ENCODE measurements around the gene THRA.

THRA gene

GRCh38 chr17:40021451-40021971 is 41.3 kb upstream of the THRA start:
- Histone ChIP-seq H3K36me3 (ENCODE audit: control insufficient read depth, insufficient read depth, low read length, severe bottlenecking) (peaks cover 32% of the 10 kb centered on the region), H3K9ac (ENCODE audit: low read length) (peak overlapping the region; percentile 52), H3K27me3 (replicated peaks; ENCODE audit: control insufficient read depth, insufficient read depth, low read length) (no peaks in the 10 kb centered on the region), H3K4me3 (ENCODE audit: low read length) (no peak overlapping the region), H3K4me1 (ENCODE audit: control insufficient read depth, insufficient read depth, low read length) (peaks cover 25% of the 10 kb centered on the region), H3K9me3 (ENCODE audit: control insufficient read depth, low read length) (no peaks in the 10 kb centered on the region)
- peak; percentile 72 for DNase-seq (ENCODE audit: low read depth)

GRCh38 chr17:40022497-40022896 is 40.3 kb upstream of the THRA start:
- H3K9me3 ChIP-seq (ENCODE audit: control insufficient read depth, low read length), result no peaks in the 10 kb centered on the region
- H3K36me3 ChIP-seq (ENCODE audit: control insufficient read depth, insufficient read depth, low read length, severe bottlenecking), result peaks cover 32% of the 10 kb centered on the region
- H3K9ac ChIP-seq (ENCODE audit: low read length), result no peak overlapping the region
- no peak overlapping the region for H3K4me3 ChIP-seq (ENCODE audit: low read length)
- H3K4me1 ChIP-seq (ENCODE audit: control insufficient read depth, insufficient read depth, low read length), result peaks cover 25% of the 10 kb centered on the region
- no peaks in the 10 kb centered on the region for H3K27me3 ChIP-seq (replicated peaks; ENCODE audit: control insufficient read depth, insufficient read depth, low read length)
- DNase-seq (ENCODE audit: low read depth), result no peak

- no peak for DNase-seq (ENCODE audit: low read depth)
- H3K27me3 ChIP-seq (replicated peaks; ENCODE audit: control insufficient read depth, insufficient read depth, low read length), result no peaks in the 10 kb centered on the region
These were observed 39.7 kb upstream of the THRA start for GRCh38 chr17:40022961-40023541.

GRCh38 chr17:40023590-40024292 is 39.0 kb upstream of the THRA start:
- H3K4me1 ChIP-seq (ENCODE audit: control insufficient read depth, insufficient read depth, low read length), result peaks cover 20% of the 10 kb centered on the region
- H3K36me3 ChIP-seq (ENCODE audit: control insufficient read depth, insufficient read depth, low read length, severe bottlenecking), result peaks cover 37% of the 10 kb centered on the region
- DNase-seq (ENCODE audit: low read depth), result peak; percentile 29
- no peak overlapping the region for H3K9ac ChIP-seq (ENCODE audit: low read length)
- H3K27me3 ChIP-seq (replicated peaks; ENCODE audit: control insufficient read depth, insufficient read depth, low read length), result no peaks in the 10 kb centered on the region
- H3K4me3 ChIP-seq (ENCODE audit: low read length), result no peak overlapping the region
- no peaks in the 10 kb centered on the region for H3K9me3 ChIP-seq (ENCODE audit: control insufficient read depth, low read length)

More at GRCh38 chr17:40022961-40023541, 39.7 kb upstream of the THRA start:
- peaks cover 32% of the 10 kb centered on the region for H3K36me3 ChIP-seq (ENCODE audit: control insufficient read depth, insufficient read depth, low read length, severe bottlenecking)
- H3K9ac ChIP-seq (ENCODE audit: low read length), result no peak overlapping the region
- peaks cover 21% of the 10 kb centered on the region for H3K4me1 ChIP-seq (ENCODE audit: control insufficient read depth, insufficient read depth, low read length)
- H3K9me3 ChIP-seq (ENCODE audit: control insufficient read depth, low read length), result no peaks in the 10 kb centered on the region
- no peak overlapping the region for H3K4me3 ChIP-seq (ENCODE audit: low read length)

- Histone ChIP-seq H3K9ac (ENCODE audit: low read length) (no peak overlapping the region), H3K9me3 (ENCODE audit: control insufficient read depth, low read length) (no peaks in the 10 kb centered on the region), H3K27me3 (replicated peaks; ENCODE audit: control insufficient read depth, insufficient read depth, low read length) (no peaks in the 10 kb centered on the region), H3K4me1 (ENCODE audit: control insufficient read depth, insufficient read depth, low read length) (peaks cover 10% of the 10 kb centered on the region), H3K4me3 (ENCODE audit: low read length) (no peak overlapping the region), H3K36me3 (ENCODE audit: control insufficient read depth, insufficient read depth, low read length, severe bottlenecking) (peaks cover 44% of the 10 kb centered on the region)
- no peak for DNase-seq (ENCODE audit: low read depth)
These were observed 37.9 kb upstream of the THRA start for GRCh38 chr17:40024901-40025300.

GRCh38 chr17:40025559-40025958 is 37.2 kb upstream of the THRA start:
- no peak overlapping the region for H3K9ac ChIP-seq (ENCODE audit: low read length)
- peaks cover 10% of the 10 kb centered on the region for H3K4me1 ChIP-seq (ENCODE audit: control insufficient read depth, insufficient read depth, low read length)
- DNase-seq (ENCODE audit: low read depth), result no peak
- H3K36me3 ChIP-seq (ENCODE audit: control insufficient read depth, insufficient read depth, low read length, severe bottlenecking), result peaks cover 44% of the 10 kb centered on the region
- H3K4me3 ChIP-seq (ENCODE audit: low read length), result no peak overlapping the region
- H3K27me3 ChIP-seq (replicated peaks; ENCODE audit: control insufficient read depth, insufficient read depth, low read length), result no peaks in the 10 kb centered on the region
- H3K9me3 ChIP-seq (ENCODE audit: control insufficient read depth, low read length), result no peaks in the 10 kb centered on the region

GRCh38 chr17:40025991-40026815 is 36.6 kb upstream of the THRA start:
- Histone ChIP-seq H3K4me3 (ENCODE audit: low read length) (no peak overlapping the region), H3K36me3 (ENCODE audit: control insufficient read depth, insufficient read depth, low read length, severe bottlenecking) (peaks cover 50% of the 10 kb centered on the region), H3K27me3 (replicated peaks; ENCODE audit: control insufficient read depth, insufficient read depth, low read length) (no peaks in the 10 kb centered on the region), H3K9ac (ENCODE audit: low read length) (no peak overlapping the region), H3K9me3 (ENCODE audit: control insufficient read depth, low read length) (no peaks in the 10 kb centered on the region), H3K4me1 (ENCODE audit: control insufficient read depth, insufficient read depth, low read length) (peaks cover 6% of the 10 kb centered on the region)
- DNase-seq (ENCODE audit: low read depth), result no peak

- no peak overlapping the region for H3K4me3 ChIP-seq (ENCODE audit: low read length)
- H3K9me3 ChIP-seq (ENCODE audit: control insufficient read depth, low read length), result no peaks in the 10 kb centered on the region
- H3K4me1 ChIP-seq (ENCODE audit: control insufficient read depth, insufficient read depth, low read length), result no peaks in the 10 kb centered on the region
- H3K36me3 ChIP-seq (ENCODE audit: control insufficient read depth, insufficient read depth, low read length, severe bottlenecking), result peaks cover 56% of the 10 kb centered on the region
- no peaks in the 10 kb centered on the region for H3K27me3 ChIP-seq (replicated peaks; ENCODE audit: control insufficient read depth, insufficient read depth, low read length)
- H3K9ac ChIP-seq (ENCODE audit: low read length), result no peak overlapping the region
- peak; percentile 91 for DNase-seq (ENCODE audit: low read depth)
These were observed 35.8 kb upstream of the THRA start for GRCh38 chr17:40026816-40027613.

GRCh38 chr17:40027614-40028012 is 35.2 kb upstream of the THRA start:
- H3K9me3 ChIP-seq (ENCODE audit: control insufficient read depth, low read length), result no peaks in the 10 kb centered on the region
- no peaks in the 10 kb centered on the region for H3K27me3 ChIP-seq (replicated peaks; ENCODE audit: control insufficient read depth, insufficient read depth, low read length)
- no peak overlapping the region for H3K9ac ChIP-seq (ENCODE audit: low read length)
- no peak overlapping the region for H3K4me3 ChIP-seq (ENCODE audit: low read length)
- no peaks in the 10 kb centered on the region for H3K4me1 ChIP-seq (ENCODE audit: control insufficient read depth, insufficient read depth, low read length)
- no peak for DNase-seq (ENCODE audit: low read depth)
- peaks cover 56% of the 10 kb centered on the region for H3K36me3 ChIP-seq (ENCODE audit: control insufficient read depth, insufficient read depth, low read length, severe bottlenecking)

- Histone ChIP-seq H3K9me3 (ENCODE audit: control insufficient read depth, low read length) (no peaks in the 10 kb centered on the region), H3K27me3 (replicated peaks; ENCODE audit: control insufficient read depth, insufficient read depth, low read length) (no peaks in the 10 kb centered on the region), H3K9ac (ENCODE audit: low read length) (no peak overlapping the region), H3K36me3 (ENCODE audit: control insufficient read depth, insufficient read depth, low read length, severe bottlenecking) (peaks cover 61% of the 10 kb centered on the region), H3K4me3 (ENCODE audit: low read length) (no peak overlapping the region), H3K4me1 (ENCODE audit: control insufficient read depth, insufficient read depth, low read length) (no peaks in the 10 kb centered on the region)
- no peak for DNase-seq (ENCODE audit: low read depth)
These were observed 34.2 kb upstream of the THRA start for GRCh38 chr17:40028595-40028994.

Data from adipocyte (in vitro differentiated cells).